GM21447 (cell line): ENCODE results near the gene DENND11.

Experiments
- ATAC-seq: cut with Tn5 transposase; IDR thresholded peaks from one replicate; pipeline ENCODE4 v1.9.1; 2021; ENCODE audit not compliant: unreplicated experiment

Gene DENND11

DNA sequence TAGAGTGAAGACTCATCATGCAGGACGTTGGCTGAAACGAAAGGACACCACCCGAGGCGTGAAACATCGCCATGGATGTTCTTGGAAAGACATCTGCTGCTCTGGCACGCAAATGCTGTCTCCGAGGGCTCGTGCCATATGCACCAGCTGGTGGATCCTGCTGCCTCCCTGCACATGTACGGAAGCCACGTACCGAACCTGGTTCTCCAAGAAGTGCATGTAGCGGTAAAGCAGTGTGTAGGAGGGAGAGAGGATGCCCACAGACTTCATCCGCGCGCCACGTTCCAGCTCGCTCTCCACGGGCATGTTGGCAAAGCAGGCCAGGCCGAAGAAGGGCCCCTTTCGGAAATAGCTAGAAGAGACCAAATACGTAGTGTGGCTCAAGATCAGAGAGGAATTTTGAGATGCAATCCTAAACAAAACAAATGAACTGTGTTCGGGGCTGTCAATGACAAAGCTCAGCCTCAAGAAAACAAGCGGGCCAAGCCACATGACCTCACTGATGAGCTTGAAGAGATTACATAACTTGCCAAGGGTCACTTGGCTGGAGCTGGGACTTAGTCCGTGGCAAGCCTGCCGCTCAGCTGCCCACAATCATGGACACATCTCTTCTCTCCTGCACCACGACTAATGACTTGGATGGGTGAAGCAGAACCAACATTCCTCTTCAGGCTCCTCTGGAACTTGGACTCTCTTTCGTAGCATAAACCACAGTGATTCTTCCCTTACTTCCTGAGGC is 16.5 kb downstream of the DENND11 start:
- ATAC-seq = no peak

GRCh38 chr7:141679014-141679413 is 23.0 kb downstream of the DENND11 start:
- ATAC-seq = no peak

GRCh38 chr7:141676618-141677017 is 25.3 kb downstream of the DENND11 start:
- no peak for ATAC-seq

GRCh38 chr7:141675436-141676215 is 26.3 kb downstream of the DENND11 start:
- ATAC-seq = no peak

- no peak for ATAC-seq
Observed at GRCh38 chr7:141674702-141675101, 27.3 kb downstream of the DENND11 start.

DNA sequence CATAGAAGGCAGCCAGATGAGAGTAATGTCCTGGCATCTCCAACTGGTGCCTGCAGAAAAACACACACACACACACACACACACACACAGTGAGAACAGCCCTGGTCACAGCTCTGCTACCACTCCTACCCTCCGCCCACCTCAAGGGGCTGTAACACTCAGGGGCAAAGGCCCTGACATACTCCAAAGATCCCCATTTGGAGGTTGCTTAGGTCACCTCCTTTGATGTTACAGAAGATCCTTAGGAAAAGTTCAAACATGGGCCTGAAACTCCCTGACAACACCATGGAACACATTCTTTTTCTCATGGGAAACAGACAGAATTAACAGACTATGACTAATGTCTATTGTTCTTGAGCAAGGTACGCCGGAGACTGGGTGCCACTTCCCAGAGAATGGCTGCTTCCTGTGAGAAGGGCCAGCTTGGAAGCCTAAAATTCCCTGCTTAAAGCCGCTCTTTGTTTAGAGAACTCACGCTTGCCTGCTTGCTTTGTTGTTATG is 27.7 kb downstream of the DENND11 start:
- no peak for ATAC-seq

- no peak for ATAC-seq
Observed at GRCh38 chr7:141673346-141673745, 28.6 kb downstream of the DENND11 start.

GRCh38 chr7:141671705-141672496 is 30.1 kb downstream of the DENND11 start:
- no peak for ATAC-seq

- ATAC-seq = no peak
Observed at GRCh38 chr7:141668853-141669252, 33.1 kb downstream of the DENND11 start.

GRCh38 chr7:141666071-141666470 is 35.9 kb downstream of the DENND11 start:
- ATAC-seq = no peak

- ATAC-seq = no peak
Observed at GRCh38 chr7:141665208-141666035, 36.5 kb downstream of the DENND11 start.

- no peak for ATAC-seq
Observed at GRCh38 chr7:141664450-141664849, 37.5 kb downstream of the DENND11 start.

- no peak for ATAC-seq
Observed at GRCh38 chr7:141663081-141663849, 38.7 kb downstream of the DENND11 start.

DNA sequence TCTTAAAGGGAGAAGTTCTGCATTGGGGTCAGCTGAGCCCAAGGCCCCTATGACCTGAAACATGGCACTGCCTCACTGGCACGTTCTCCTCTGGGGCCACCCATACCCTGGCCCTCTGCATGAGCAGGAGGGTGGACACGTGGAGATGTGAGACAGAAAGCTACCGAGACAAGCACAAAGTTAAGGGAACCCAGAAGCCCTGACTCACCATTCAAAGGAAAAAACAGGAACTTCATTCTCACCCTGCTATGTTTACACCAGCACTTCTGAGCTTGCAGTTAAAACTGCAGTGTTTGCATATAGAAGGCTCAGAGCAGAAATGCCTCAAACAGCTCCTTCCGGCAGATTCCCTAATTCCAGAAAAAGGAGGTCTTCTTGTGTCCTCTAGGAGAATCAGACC is 41.7 kb downstream of the DENND11 start:
- no peak for ATAC-seq

- no peak for ATAC-seq
Observed at GRCh38 chr7:141659501-141659900, 42.5 kb downstream of the DENND11 start.

GRCh38 chr7:141654551-141654950 is 47.4 kb downstream of the DENND11 start:
- ATAC-seq = peak; percentile 81

GRCh38 chr7:141652691-141653090 is 49.3 kb downstream of the DENND11 start:
- no peak for ATAC-seq
